DND-41 (cell line): Measurements from ENCODE around the gene KRTAP3-2.

Experiments used
- EZH2 ChIP-seq: IDR thresholded peaks from 3 replicates; pipeline ENCODE4 v1.6.1; 2012; ENCODE audit warnings: borderline replicate concordance, low read depth, mild to moderate bottlenecking, moderate library complexity, low read length, inconsistent platforms; ENCODE audit not compliant: severe bottlenecking
- TF ChIP-seq, protein P1 (sequence below): IDR thresholded peaks from 2 replicates; pipeline ENCODE4 v1.5.1; 2012; ENCODE audit warnings: borderline replicate concordance, low read length, moderate library complexity, mild to moderate bottlenecking; ENCODE audit not compliant: poor library complexity, severe bottlenecking; ENCODE audit errors: extremely low read depth

DNA sequence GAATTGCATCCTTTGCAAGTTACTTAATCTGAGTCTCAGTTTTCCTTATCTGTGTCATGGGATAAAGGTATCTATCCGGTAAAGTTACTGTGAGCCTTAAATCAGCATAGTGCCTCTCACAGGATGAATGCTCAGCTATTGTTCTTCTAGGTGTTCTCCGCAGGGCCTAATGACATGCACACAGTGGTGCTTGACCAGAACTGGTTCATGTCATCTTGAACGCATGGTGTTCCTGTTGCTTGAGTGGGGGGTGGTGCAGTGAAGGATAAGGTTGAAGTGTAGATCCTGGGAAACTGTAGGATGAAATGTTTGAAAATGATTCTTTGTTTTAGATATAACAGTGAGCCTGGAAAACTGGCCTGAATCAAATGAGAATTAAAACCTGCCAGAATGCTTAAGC, 19.6 kb downstream of the KRTAP3-2 start:
- TF ChIP-seq, protein P1, sequence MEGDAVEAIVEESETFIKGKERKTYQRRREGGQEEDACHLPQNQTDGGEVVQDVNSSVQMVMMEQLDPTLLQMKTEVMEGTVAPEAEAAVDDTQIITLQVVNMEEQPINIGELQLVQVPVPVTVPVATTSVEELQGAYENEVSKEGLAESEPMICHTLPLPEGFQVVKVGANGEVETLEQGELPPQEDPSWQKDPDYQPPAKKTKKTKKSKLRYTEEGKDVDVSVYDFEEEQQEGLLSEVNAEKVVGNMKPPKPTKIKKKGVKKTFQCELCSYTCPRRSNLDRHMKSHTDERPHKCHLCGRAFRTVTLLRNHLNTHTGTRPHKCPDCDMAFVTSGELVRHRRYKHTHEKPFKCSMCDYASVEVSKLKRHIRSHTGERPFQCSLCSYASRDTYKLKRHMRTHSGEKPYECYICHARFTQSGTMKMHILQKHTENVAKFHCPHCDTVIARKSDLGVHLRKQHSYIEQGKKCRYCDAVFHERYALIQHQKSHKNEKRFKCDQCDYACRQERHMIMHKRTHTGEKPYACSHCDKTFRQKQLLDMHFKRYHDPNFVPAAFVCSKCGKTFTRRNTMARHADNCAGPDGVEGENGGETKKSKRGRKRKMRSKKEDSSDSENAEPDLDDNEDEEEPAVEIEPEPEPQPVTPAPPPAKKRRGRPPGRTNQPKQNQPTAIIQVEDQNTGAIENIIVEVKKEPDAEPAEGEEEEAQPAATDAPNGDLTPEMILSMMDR = no peak
- no peak for TF ChIP-seq EZH2
